Activated T-helper 1 cell treated with anti-CD3 and anti-CD28 coated beads, Interleukin-2, amount 50 U/mL, for 16 hours (primary cell): ENCODE results near the gene TOR3A.

Experiments used
- DNase-seq, 2 donors: peaks; one replicate each; pipeline ENCODE4 v3.0.0-alpha.2; 2020; ENCODE audit warnings: low read depth in 1 of 2, low spot score in 1 of 2

The TOR3A gene

GRCh38 chr1:179066471-179066870, 15.4 kb upstream of the TOR3A start:
- no peak for DNase-seq

GRCh38 chr1:179077396-179077795, 4.5 kb upstream of the TOR3A start:
- no peak for DNase-seq

- peak in 1 of 2 donors; percentile 14 for DNase-seq
Observed at GRCh38 chr1:179079113-179079761, 2.6 kb upstream of the TOR3A start.

GRCh38 chr1:179080866-179081686, 794 bp upstream of the TOR3A start:
- DNase-seq = peak in 1 of 2 donors; percentile 13

- peak in 1 of 2 donors; percentile 9 for DNase-seq
Observed at GRCh38 chr1:179082333-179082998, 596 bp downstream of the TOR3A start.

GRCh38 chr1:179082999-179083335, 1.1 kb downstream of the TOR3A start:
- no peak for DNase-seq

- no peak for DNase-seq
Observed at GRCh38 chr1:179083533-179083932, 1.7 kb downstream of the TOR3A start.

- no peak for DNase-seq
Observed at GRCh38 chr1:179087665-179088064, 5.8 kb downstream of the TOR3A start.

GRCh38 chr1:179089827-179090482, 8.1 kb downstream of the TOR3A start:
- no peak for DNase-seq

GRCh38 chr1:179090522-179090921, 8.7 kb downstream of the TOR3A start:
- no peak for DNase-seq

- no peak for DNase-seq
Observed at GRCh38 chr1:179090923-179091322, 9.1 kb downstream of the TOR3A start.

- DNase-seq = no peak
Observed at GRCh38 chr1:179091691-179092165, 9.9 kb downstream of the TOR3A start.

- no peak for DNase-seq
Observed at GRCh38 chr1:179092896-179093461, 11.1 kb downstream of the TOR3A start.

GRCh38 chr1:179094818-179095217, 12.9 kb downstream of the TOR3A start:
- DNase-seq = no peak

GRCh38 chr1:179095377-179095776, 13.5 kb downstream of the TOR3A start:
- DNase-seq = no peak

- no peak for DNase-seq
Observed at GRCh38 chr1:179095924-179096323, 14.1 kb downstream of the TOR3A start.

- DNase-seq = no peak
Observed at GRCh38 chr1:179099891-179100290, 18.0 kb downstream of the TOR3A start.

GRCh38 chr1:179101566-179101965, 19.7 kb downstream of the TOR3A start:
- DNase-seq = no peak

GRCh38 chr1:179103999-179104398, 22.1 kb downstream of the TOR3A start:
- DNase-seq = no peak

GRCh38 chr1:179104611-179105250, 22.9 kb downstream of the TOR3A start:
- no peak for DNase-seq

GRCh38 chr1:179105393-179105792, 23.5 kb downstream of the TOR3A start:
- no peak for DNase-seq
